Hematopoietic multipotent progenitor cell treated with erythropoietin and hydrocortisone succinate and interleukin-3 and kit ligand, for 8 days (in vitro differentiated cells): ENCODE data around the gene MYO5A.
"Not testable (repeated sequence)": the region's sequence is repeated elsewhere in the genome, so short reads cannot be mapped to it uniquely, and the experiment has no call there.

Experiments used
- DNase-seq: peaks from one replicate; pipeline ENCODE4 v3.0.0-alpha.2; 2015

MYO5A gene

DNA sequence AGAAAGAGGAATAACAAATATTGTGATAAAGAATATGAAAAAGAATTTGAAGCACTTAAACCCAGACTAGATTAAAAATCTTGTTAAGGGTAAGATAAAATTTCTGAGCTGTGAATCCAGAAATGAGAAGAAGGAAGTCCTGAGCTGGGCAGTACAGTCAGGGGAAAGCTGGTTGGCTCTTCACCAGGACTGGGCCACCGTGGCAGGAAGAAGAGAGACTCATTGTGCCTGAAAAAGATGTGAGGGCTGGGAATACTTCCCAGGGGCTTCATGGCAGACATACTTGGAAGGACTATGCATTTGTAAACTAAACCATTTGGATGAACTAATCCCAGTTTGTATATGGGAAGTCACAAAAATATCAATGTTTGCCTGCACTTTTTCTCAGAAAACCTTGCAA, 204.6 kb downstream of the MYO5A start:
- no peak for DNase-seq

GRCh38 chr15:52318729-52319500, 209.8 kb downstream of the MYO5A start:
- no peak for DNase-seq

DNA sequence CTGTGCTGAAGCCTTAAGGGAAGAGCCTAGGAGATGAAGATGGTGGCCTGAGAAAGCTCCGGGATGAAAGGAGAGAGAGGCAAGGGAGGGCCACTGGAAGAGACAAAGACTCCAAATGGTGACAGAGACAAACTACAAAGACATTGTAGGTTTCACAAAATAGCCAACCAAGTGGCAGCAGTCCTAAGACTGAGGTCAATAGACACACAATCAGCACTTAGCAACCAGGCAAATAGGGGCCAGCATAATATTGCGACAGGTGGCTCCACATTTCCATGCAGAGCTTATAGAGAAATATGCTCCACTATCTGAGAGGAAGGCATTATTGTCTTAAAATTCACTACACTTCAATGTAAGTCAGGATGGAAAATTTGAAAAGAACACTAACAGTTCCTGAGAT, 211.0 kb downstream of the MYO5A start:
- no peak for DNase-seq

DNA sequence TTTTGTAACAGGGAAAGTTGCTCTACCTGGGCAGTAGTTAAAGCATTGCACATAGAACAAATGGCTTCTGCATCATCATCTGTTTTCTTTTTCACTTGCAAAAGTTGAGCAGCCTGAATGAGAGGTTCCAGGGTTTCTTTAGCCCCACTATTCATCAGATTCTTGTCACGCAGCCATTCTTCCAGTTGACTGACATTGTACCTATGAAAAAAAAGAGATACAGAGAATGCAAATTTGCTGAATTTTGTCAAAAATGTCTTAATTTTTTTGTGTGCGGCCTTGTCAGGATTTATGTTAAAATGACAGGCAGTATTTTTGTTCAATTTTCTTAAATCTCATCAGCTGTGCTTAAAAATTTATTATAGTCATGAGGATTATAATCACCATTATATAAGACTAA, 211.7 kb downstream of the MYO5A start:
- DNase-seq, result no peak

DNA sequence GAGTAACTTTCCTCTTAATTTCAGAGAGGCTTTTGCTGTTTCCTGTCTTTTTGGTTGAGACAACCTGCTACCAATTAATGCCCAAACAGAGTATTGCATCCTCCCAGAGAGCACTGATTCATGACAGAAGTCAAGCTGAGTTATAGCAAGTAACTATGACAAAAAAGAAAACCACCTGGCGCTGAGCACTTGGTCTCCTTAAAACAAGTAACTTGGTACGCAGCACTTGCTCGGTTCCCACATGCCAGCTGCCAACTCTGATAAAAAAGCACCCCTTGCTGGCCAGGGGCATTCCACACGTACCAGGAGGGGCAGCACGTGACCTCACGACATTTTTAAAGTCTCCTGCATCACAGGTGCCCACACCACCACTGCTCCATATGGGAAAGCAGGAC, 219.5 kb downstream of the MYO5A start:
- no peak for DNase-seq

- no peak for DNase-seq
These were observed 220.1 kb downstream of the MYO5A start for GRCh38 chr15:52308446-52309153.

- DNase-seq, result no peak
These were observed 220.8 kb downstream of the MYO5A start for GRCh38 chr15:52307847-52308246.

DNA sequence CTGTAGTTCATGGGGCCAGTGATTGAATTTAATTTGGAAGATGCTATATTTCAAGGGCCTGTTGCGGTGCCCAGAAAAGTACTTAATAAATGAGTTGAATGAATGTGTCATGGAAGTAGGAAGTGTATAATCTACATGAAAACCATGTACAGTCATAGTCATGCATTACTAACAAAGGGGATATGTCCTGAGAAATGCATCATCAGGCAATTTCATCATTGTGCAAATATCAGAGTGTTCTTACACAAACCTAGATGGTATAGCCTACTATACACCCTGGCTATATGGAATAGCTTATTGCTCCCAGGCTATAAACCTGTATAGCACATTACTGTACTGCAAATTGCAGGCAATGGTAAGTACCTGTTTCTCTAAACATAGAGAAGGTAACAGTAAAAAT, 222.4 kb downstream of the MYO5A start:
- DNase-seq, result no peak

GRCh38 chr15:52303093-52303772, 225.4 kb downstream of the MYO5A start:
- no peak for DNase-seq

DNA sequence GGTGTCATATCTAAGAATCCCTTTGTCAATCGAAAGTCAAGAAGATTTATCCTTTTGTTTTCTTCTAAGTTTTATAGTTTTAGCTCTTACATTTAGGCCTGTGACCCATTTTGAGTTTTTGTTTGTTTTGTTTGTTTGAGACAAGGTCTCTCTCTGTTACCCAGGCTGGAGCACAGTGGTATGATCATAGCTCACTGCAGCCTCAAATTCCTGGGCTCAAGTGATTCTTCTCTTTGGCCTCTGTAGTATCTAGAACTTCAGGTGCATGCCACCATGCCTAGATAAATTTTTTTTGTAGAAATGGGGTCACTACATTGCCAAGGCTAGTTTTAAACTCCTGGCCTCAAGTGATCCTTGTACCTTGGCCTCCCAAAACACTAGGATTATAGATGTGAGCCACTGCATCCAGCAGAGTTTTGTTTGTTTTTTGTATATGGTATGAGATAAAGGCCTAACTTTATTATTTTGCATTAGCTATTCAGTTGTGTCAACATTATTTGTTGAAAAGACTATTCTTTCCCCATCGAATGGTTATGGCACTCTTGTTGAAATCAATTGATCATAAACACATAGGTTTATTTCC, 227.3 kb downstream of the MYO5A start:
- no peak for DNase-seq

- no peak for DNase-seq
These were observed 233.2 kb downstream of the MYO5A start, which contains the start of gene MYO5C for GRCh38 chr15:52295421-52296001. Gene MYO5C, minus strand, starts transcription at chr15:52295804. Its CDS starts 168 bp downstream, at chr15:52295636.

DNA sequence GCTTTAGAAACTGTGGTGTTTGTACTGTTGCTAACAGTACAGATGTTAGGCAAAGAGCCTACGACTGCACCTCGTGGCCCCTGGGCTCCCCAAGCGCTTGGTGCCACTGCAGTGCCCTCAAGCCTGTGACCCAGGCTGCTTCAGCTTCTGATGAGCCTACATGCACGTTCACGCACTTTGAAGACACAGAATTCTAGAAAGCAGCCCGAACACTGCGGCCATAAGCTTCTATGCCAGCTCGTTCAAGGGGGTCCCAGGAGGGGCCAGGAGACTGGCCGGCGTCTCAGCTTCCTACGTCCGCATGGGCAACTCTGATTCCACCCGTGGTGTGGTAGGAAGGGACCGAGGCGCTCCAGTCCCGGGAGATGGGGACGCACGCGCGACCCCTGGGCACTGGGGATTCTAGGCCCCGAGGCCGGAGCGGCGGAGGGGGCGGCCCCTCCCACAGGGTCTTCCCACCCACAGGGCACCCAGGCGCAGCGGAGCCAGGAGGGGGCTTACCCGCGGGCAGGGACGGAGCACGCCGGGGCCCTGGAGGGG, 233.7 kb downstream of the MYO5A start:
- no peak for DNase-seq

GRCh38 chr15:52292780-52293392, 235.8 kb downstream of the MYO5A start:
- DNase-seq, result no peak

GRCh38 chr15:52291204-52291603, 237.5 kb downstream of the MYO5A start:
- DNase-seq, result no peak

DNA sequence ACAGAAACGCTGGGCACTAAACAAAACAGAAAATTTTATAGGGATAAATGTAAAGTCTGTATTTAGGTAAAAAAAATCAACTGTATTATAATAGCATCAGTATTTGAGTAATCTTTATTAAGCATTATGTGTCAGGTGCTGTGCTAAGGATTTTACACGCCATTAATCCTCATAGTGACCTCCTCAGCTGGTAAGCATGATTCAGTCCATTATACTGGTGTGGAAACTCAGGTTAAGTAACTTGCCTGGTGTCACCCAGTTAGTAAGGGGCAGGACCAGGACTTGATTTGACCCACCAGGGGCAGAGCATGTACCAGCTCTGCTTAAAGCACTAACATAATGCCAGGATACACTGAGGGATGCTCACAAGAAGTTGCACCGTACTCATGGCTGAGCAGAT, 237.9 kb downstream of the MYO5A start:
- DNase-seq, result no peak

- no peak for DNase-seq
These were observed 238.4 kb downstream of the MYO5A start for GRCh38 chr15:52290329-52290728.

- no peak for DNase-seq
These were observed 239.0 kb downstream of the MYO5A start for GRCh38 chr15:52289629-52290081.

DNA sequence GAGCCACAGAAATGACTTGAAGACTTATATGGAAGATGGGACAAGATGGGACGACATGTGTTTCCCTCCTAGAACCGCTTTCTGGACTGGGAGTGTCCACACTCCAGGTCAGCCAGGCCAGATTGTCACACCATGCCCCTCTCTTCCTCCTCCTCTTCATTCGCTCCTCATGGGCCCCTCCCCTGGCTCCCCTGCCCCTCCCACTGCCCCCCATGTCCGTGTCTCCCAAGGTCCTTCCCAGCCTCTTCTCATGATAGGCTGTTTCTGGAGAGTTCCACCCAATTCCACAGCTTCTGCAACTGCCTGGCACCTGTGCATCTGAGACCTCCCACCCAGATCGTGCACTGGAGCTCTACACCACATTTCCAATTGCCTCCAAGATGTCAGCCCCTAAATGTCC, 239.7 kb downstream of the MYO5A start:
- no peak for DNase-seq

DNA sequence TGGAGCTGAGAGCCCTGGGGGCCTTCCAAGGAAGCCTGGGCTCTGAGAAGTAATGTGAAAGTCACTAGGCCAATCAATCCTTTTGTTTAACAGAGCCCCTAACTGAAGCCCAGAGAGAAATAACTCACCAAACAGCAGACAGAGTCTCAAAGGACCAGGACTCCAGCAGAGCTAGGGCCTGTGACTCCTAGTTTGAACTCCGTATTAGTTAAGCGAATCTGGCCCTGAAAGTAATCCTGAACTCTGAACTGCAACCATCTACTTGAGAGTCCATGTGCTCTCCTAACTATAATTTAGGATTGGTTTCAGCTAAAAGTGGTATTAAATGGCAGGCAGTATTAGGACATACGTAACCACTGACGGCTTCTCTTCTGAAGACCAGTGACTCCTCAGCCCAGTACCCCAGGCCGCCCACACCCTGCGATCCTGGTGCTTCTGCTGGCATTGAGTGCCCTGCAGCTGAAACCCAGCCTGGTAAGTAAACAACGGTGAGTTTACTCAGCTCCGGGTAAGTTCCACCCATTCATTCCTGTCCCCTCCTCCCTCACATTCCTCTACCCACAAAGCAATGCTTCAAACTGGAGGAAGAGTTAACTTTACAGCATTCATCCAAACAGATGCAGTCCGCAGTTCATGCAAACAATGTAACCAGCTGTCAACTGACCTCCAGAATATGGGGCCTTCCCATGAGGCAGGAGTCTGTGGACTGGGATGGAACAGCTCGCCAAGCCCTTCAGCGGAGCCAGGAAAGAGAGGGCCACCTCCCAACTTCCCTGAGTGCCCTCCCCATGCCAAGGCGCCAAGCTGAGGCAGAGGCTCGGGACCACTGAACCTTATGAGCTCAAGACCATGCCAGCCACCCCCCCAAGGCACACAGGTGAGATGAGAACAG, 240.4 kb downstream of the MYO5A start:
- no peak for DNase-seq

GRCh38 chr15:52287114-52287513, 241.6 kb downstream of the MYO5A start:
- no peak for DNase-seq

DNA sequence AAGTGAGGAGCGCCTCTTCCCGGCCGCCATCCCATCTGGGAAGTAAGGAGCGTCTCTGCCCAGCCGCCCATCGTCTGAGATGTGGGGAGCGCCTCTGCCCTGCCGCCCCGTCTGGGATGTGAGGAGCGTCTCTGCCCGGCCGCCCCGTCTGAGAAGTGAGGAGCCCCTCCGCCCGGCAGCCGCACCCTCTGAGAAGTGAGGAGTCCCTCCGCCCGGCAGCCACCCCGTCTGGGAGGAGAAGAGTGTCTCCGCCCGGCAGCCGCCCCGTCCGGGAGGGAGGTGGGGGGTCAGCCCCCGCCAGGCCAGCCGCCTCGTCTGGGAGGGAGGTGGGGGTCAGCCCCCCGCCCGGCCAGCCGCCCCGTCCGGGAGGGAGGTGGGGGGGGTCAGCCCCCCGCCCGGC, 242.7 kb downstream of the MYO5A start:
- not testable (repeated sequence) for DNase-seq
